Natural killer cell (primary cell): Measurements from ENCODE around the gene ARL4C. TPM values are rescaled to one million over a fixed set of nuclear protein-coding genes. Genes with fewer than 3 reads are reported as not detected.
A peak's percentile ranks its signal among the peaks of the same experiment; 100 is the strongest.

Experiments used
- ATAC-seq, 3 donors: fragments of 150-1000 bp in 2 of 3; fragments of 200-7000 bp in 1 of 3; cut with Tn5 transposase; 1 replicate in 1 of 3; 2 replicates in 2 of 3; pipeline ENCODE4 v1.10.0; 2021; ENCODE audit warnings: mild to moderate bottlenecking in 2 of 3, moderate library complexity in 2 of 3
- DNase-seq, 2 donors: peaks; one replicate each; pipeline versions ENCODE4 v3.0.0 to v3.0.0-alpha.2; 2013 to 2021; ENCODE audit warnings: mixed read lengths in 1 of 2
- H3K27ac ChIP-seq: one replicate; pipeline ENCODE4 v1.5.1; 2013; ENCODE audit warnings: mild to moderate bottlenecking, low read length
- H3K27me3 ChIP-seq: one replicate; pipeline ENCODE4 v1.6.1; 2013; ENCODE audit warnings: low read length; ENCODE audit not compliant: control insufficient read depth, insufficient read depth
- H3K36me3 ChIP-seq: one replicate; pipeline ENCODE4 v1.6.1; 2013; ENCODE audit warnings: low read length; ENCODE audit not compliant: control insufficient read depth, insufficient read depth
- H3K4me1 ChIP-seq: one replicate; pipeline ENCODE4 v1.6.1; 2013; ENCODE audit warnings: low read length; ENCODE audit not compliant: control insufficient read depth, insufficient read depth
- H3K4me3 ChIP-seq: one replicate; pipeline ENCODE4 v1.5.1; 2013; ENCODE audit warnings: low read length
- H3K9me3 ChIP-seq: one replicate; pipeline ENCODE4 v1.6.1; 2013; ENCODE audit warnings: low read length; ENCODE audit not compliant: control insufficient read depth, insufficient read depth
- H3K27ac Mint-ChIP-seq, 2 donors: one replicate each; pipeline ENCODE4 v1.8.0; 2022; ENCODE audit warnings: mild to moderate bottlenecking in 2 of 2, mixed read lengths in 2 of 2, moderate library complexity in 1 of 2
- H3K27me3 Mint-ChIP-seq, 2 donors: one replicate each; pipeline ENCODE4 v1.8.0; 2022; ENCODE audit warnings: low read depth in 2 of 2, mixed read lengths in 2 of 2
- H3K36me3 Mint-ChIP-seq: one replicate; pipeline ENCODE4 v1.8.0; 2022; ENCODE audit warnings: mixed read lengths
- H3K4me1 Mint-ChIP-seq, 2 donors: one replicate each; pipeline ENCODE4 v1.8.0; 2022; ENCODE audit warnings: mixed read lengths in 2 of 2
- H3K4me3 Mint-ChIP-seq: one replicate; pipeline ENCODE4 v1.8.0; 2022; ENCODE audit warnings: mild to moderate bottlenecking, moderate library complexity, mixed read lengths
- H3K9me3 Mint-ChIP-seq, 2 donors: one replicate each; pipeline ENCODE4 v1.8.0; 2022; ENCODE audit warnings: mixed read lengths in 2 of 2
- CTCF ChIP-seq: fragments of 200-600 bp; IDR thresholded peaks from one replicate; pipeline ENCODE4 v1.8.0; 2022; ENCODE audit warnings: antibody characterized with exemption
- WGBS: methylation state at CpG from one replicate; pipeline ENCODE4 v1.1.7; 2013; ENCODE audit warnings: missing lambda C conversion rate; ENCODE audit not compliant: insufficient coverage; 5-methylcytosine and 5-hydroxymethylcytosine counted together
- intact Hi-C: fragments of 100-400 bp; cut with micrococcal nuclease; formaldehyde crosslinking; loops from one replicate; pipeline ENCODE4 v1.14.2; 2022
- total RNA-seq, 4 donors: library from RNA; stranded (reverse); fragments of 120-200 nt in 1 of 4; gene quantifications; one replicate each; pipeline versions ENCODE4 v1.2.3 to v1.2.4, GENCODE V29; 2013 to 2022

Gene ARL4C
- total RNA-seq, 3 donors from 2014 or later (not counting 1 experiment from before 2014, with no cell fraction given), result 492 to 756 (median 664) TPM

- Mint-ChIP-seq H3K4me1 (peaks cover 76 to 83% of the 10 kb centered on the region in 2 donors), H3K27me3 (no peaks in the 10 kb centered on the region), H3K36me3 (no peaks in the 10 kb centered on the region), H3K4me3 (peak overlapping the region; percentile 82), H3K27ac (peak overlapping the region; percentile 87 to 90), H3K9me3 (no peaks in the 10 kb centered on the region)
- H3K4me1 ChIP-seq, result peaks cover 48% of the 10 kb centered on the region
- H3K4me3 ChIP-seq, result no peak overlapping the region
- no peak for ATAC-seq
- no peak for DNase-seq
- TF ChIP-seq CTCF, result no peak
- H3K27ac ChIP-seq, result no peak overlapping the region
- H3K36me3 ChIP-seq, result no peaks in the 10 kb centered on the region
- 90% methylated on average over 2 of the region's 2 CpGs for WGBS
- H3K9me3 ChIP-seq, result no peaks in the 10 kb centered on the region
- H3K27me3 ChIP-seq, result no peaks in the 10 kb centered on the region
- intact Hi-C loops, result no loop called here
Measured at GRCh38 chr2:234451242-234451641, 45.6 kb downstream of the ARL4C start.

GRCh38 chr2:234450431-234451124 is 46.3 kb downstream of the ARL4C start:
- WGBS, result 93% methylated on average over 5 of the region's 6 CpGs
- H3K36me3 ChIP-seq, result no peaks in the 10 kb centered on the region
- Mint-ChIP-seq H3K27me3 (no peaks in the 10 kb centered on the region), H3K4me1 (peaks cover 75 to 81% of the 10 kb centered on the region in 2 donors), H3K36me3 (no peaks in the 10 kb centered on the region), H3K4me3 (peak overlapping the region; percentile 28), H3K27ac (peak overlapping the region; percentile 73 to 90), H3K9me3 (no peaks in the 10 kb centered on the region)
- ATAC-seq (no peak), DNase-seq (peak in 1 of 2 donors; percentile 48)
- H3K27ac ChIP-seq, result no peak overlapping the region
- intact Hi-C loops, result no loop called here
- TF ChIP-seq CTCF, result no peak
- H3K4me1 ChIP-seq, result peaks cover 53% of the 10 kb centered on the region
- no peaks in the 10 kb centered on the region for H3K27me3 ChIP-seq
- H3K4me3 ChIP-seq, result no peak overlapping the region
- H3K9me3 ChIP-seq, result no peaks in the 10 kb centered on the region

GRCh38 chr2:234448506-234449184 is 48.2 kb downstream of the ARL4C start:
- no peaks in the 10 kb centered on the region for H3K36me3 Mint-ChIP-seq
- peaks cover 77 to 78% of the 10 kb centered on the region in 2 donors for H3K4me1 Mint-ChIP-seq
- H3K27me3 Mint-ChIP-seq, result no peaks in the 10 kb centered on the region
- no peaks in the 10 kb centered on the region for H3K27me3 ChIP-seq
- H3K36me3 ChIP-seq, result no peaks in the 10 kb centered on the region
- 95% methylated on average over 13 of the region's 13 CpGs for WGBS
- DNase-seq (no peak), ATAC-seq (no peak)
- intact Hi-C loops, result no loop called here
- H3K9me3 Mint-ChIP-seq, result no peaks in the 10 kb centered on the region
- peak overlapping the region; percentile 98 to 99 for H3K27ac Mint-ChIP-seq
- no peak overlapping the region for H3K4me3 ChIP-seq
- peaks cover 62% of the 10 kb centered on the region for H3K4me1 ChIP-seq
- no peaks in the 10 kb centered on the region for H3K9me3 ChIP-seq
- TF ChIP-seq CTCF, result no peak
- H3K4me3 Mint-ChIP-seq, result peak overlapping the region; percentile 17
- no peak overlapping the region for H3K27ac ChIP-seq
